H1 (cell line): ENCODE results near the gene TNS3. TPM values are rescaled to one million over a fixed set of nuclear protein-coding genes. Genes with fewer than 3 reads are reported as not detected.
"Not testable (repeated sequence)": the region's sequence is repeated elsewhere in the genome, so short reads cannot be mapped to it uniquely, and the experiment has no call there.

Source experiments
- CTCF ChIA-PET: fragments of 300-600 bp; sonication (Branson Sonifier 250); formaldehyde crosslinking; loops from one replicate; lab custom pipeline; 2021; ENCODE audit not compliant: partially characterized antibody; lab: Charles Lee
- POLR2A ChIA-PET: fragments of 300-600 bp; sonication (Branson Sonifier 250); formaldehyde crosslinking; loops from one replicate; lab custom pipeline; 2021; ENCODE audit warnings: inconsistent platforms; ENCODE audit not compliant: partially characterized antibody; lab: Charles Lee
- DNase-seq, 2 experiments: peaks; one replicate each; pipeline versions ENCODE4 v3.0.0 to v3.0.0-alpha.2; 2010 to 2022; ENCODE audit warnings: low spot score in 2 of 2, low read depth in 1 of 2, mixed read lengths in 1 of 2
- FAIRE-seq: peaks from 2 replicates; lab custom pipeline; 2011; peaks lifted over from hg19 to GRCh38; lab: Jason Lieb, UNC
- H2AFZ ChIP-seq: 2 replicates; pipeline ENCODE4 v1.8.1; 2012; ENCODE audit warnings: low read length, inconsistent platforms
- H2AK5ac ChIP-seq: 2 replicates; pipeline ENCODE4 v1.6.1; 2013; ENCODE audit warnings: low read depth, low read length
- H2BK120ac ChIP-seq: replicated peaks from 2 replicates; pipeline ENCODE3; 2013; ENCODE audit warnings: low read depth, low read length, inconsistent platforms
- H2BK12ac ChIP-seq: 2 replicates; pipeline ENCODE4 v1.6.1; 2013; ENCODE audit warnings: low read depth, low read length
- H2BK15ac ChIP-seq: 2 replicates; pipeline ENCODE4 v1.6.1; 2013; ENCODE audit warnings: low read length
- H2BK20ac ChIP-seq: 2 replicates; pipeline ENCODE4 v1.6.1; 2013; ENCODE audit warnings: low read length
- H2BK5ac ChIP-seq: 2 replicates; pipeline ENCODE4 v1.6.1; 2013; ENCODE audit warnings: low read depth, low read length
- H3K14ac ChIP-seq: 2 replicates; pipeline ENCODE4 v1.6.1; 2013; ENCODE audit warnings: inconsistent platforms; ENCODE audit not compliant: insufficient read length
- H3K18ac ChIP-seq: 2 replicates; pipeline ENCODE4 v1.6.1; 2013; ENCODE audit warnings: low read length; ENCODE audit errors: extremely low read depth
- H3K23ac ChIP-seq: 2 replicates; pipeline ENCODE4 v1.6.1; 2013; ENCODE audit warnings: inconsistent platforms; ENCODE audit not compliant: insufficient read length
- H3K23me2 ChIP-seq: 2 replicates; pipeline ENCODE4 v1.6.1; 2013; ENCODE audit warnings: low read depth, low read length
- H3K27ac ChIP-seq: 2 replicates; pipeline ENCODE4 v1.6.1; 2011; ENCODE audit warnings: low read depth, low read length, inconsistent platforms
- H3K27me3 ChIP-seq, 4 experiments: replicated peaks in 1 of 4; 1 replicate in 1 of 4; 2 replicates in 3 of 4; pipeline versions ENCODE4 v1.6.1 to v1.8.1; 2011 to 2013; ENCODE audit warnings: low read length in 3 of 4, mild to moderate bottlenecking in 3 of 4, inconsistent platforms in 2 of 4, mixed read lengths in 2 of 4, moderate library complexity in 1 of 4; ENCODE audit not compliant: control insufficient read depth in 3 of 4, insufficient read depth in 3 of 4; ENCODE audit errors: extremely low read depth in 1 of 4
- H3K36me3 ChIP-seq, 4 experiments: 2 replicates each; pipeline versions ENCODE4 v1.6.1 to v1.8.1; 2011 to 2013; ENCODE audit warnings: mild to moderate bottlenecking in 4 of 4, low read length in 3 of 4, moderate library complexity in 2 of 4, control low read depth in 1 of 4, inconsistent platforms in 1 of 4; ENCODE audit not compliant: insufficient read depth in 4 of 4, control insufficient read depth in 2 of 4
- H3K4ac ChIP-seq: replicated peaks from 2 replicates; pipeline ENCODE3; 2013; ENCODE audit warnings: low read length, low read depth, mixed read lengths, inconsistent platforms; ENCODE audit not compliant: insufficient read length
- H3K4me1 ChIP-seq, 4 experiments: replicated peaks in 1 of 4; 1 replicate in 1 of 4; 2 replicates in 3 of 4; pipeline versions ENCODE4 v1.6.1 to v1.8.1; 2011 to 2013; ENCODE audit warnings: low read length in 3 of 4, inconsistent platforms in 2 of 4, mixed read lengths in 1 of 4; ENCODE audit not compliant: insufficient read depth in 4 of 4, control insufficient read depth in 3 of 4
- H3K4me2 ChIP-seq, 2 experiments: 2 replicates each; pipeline versions ENCODE4 v1.6.1 to v1.8.1; 2011 to 2013; ENCODE audit warnings: low read depth in 2 of 2, low read length in 2 of 2, control low read depth in 1 of 2, inconsistent platforms in 1 of 2, mild to moderate bottlenecking in 1 of 2; ENCODE audit not compliant: insufficient read depth in 1 of 2
- H3K4me3 ChIP-seq, 4 experiments: fragments of 200-600, 300-600 bp in 1 of 4; sonication (generic), shearing (Covaris generic), sonication (Bioruptor Twin) in 1 of 4; 2 replicates each; pipeline versions ENCODE4 v1.5.1 to v1.8.1; 2011 to 2016; ENCODE audit warnings: low read length in 4 of 4, low read depth in 3 of 4, control low read depth in 2 of 4, inconsistent platforms in 2 of 4, mild to moderate bottlenecking in 2 of 4, mixed read lengths in 1 of 4, moderate library complexity in 1 of 4; ENCODE audit not compliant: insufficient read depth in 2 of 4; ENCODE audit errors: extremely low read depth in 1 of 4
- H3K56ac ChIP-seq: replicated peaks from 2 replicates; pipeline ENCODE3; 2013; ENCODE audit warnings: low read depth, mild to moderate bottlenecking, mixed read lengths, low read length, inconsistent platforms; ENCODE audit not compliant: insufficient read length
- H3K79me1 ChIP-seq: 2 replicates; pipeline ENCODE4 v1.6.1; 2013; ENCODE audit warnings: low read depth, low read length, control low read depth
- H3K79me2 ChIP-seq, 2 experiments: 2 replicates each; pipeline versions ENCODE4 v1.6.1 to v1.8.1; 2012 to 2013; ENCODE audit warnings: low read length in 2 of 2, mild to moderate bottlenecking in 2 of 2, inconsistent platforms in 1 of 2; ENCODE audit not compliant: insufficient read depth in 2 of 2, control insufficient read depth in 1 of 2
- H3K9ac ChIP-seq, 4 experiments: replicated peaks in 1 of 4; 1 replicate in 1 of 4; 2 replicates in 3 of 4; pipeline versions ENCODE4 v1.6.1 to v1.8.1; 2011 to 2013; ENCODE audit warnings: low read depth in 3 of 4, low read length in 3 of 4, control low read depth in 2 of 4, mild to moderate bottlenecking in 2 of 4, moderate library complexity in 2 of 4, inconsistent platforms in 1 of 4; ENCODE audit errors: extremely low read depth in 1 of 4
- H3K9me3 ChIP-seq, 2 experiments: 2 replicates each; pipeline versions ENCODE4 v1.6.1 to v1.8.1; 2012 to 2013; ENCODE audit warnings: mild to moderate bottlenecking in 2 of 2, moderate library complexity in 2 of 2, control low read depth in 1 of 2, inconsistent platforms in 1 of 2, low read depth in 1 of 2, low read length in 1 of 2, mixed read lengths in 1 of 2; ENCODE audit not compliant: insufficient read depth in 2 of 2
- H4K20me1 ChIP-seq, 2 experiments: replicated peaks in 1 of 2; 2 replicates each; pipeline versions ENCODE3 to v1.8.1; 2011 to 2013; ENCODE audit warnings: inconsistent platforms in 2 of 2, low read length in 2 of 2, mild to moderate bottlenecking in 1 of 2; ENCODE audit not compliant: insufficient read depth in 2 of 2, control insufficient read depth in 1 of 2
- H4K5ac ChIP-seq: 2 replicates; pipeline ENCODE4 v1.6.1; 2013; ENCODE audit warnings: low read length, low read depth, mixed read lengths, inconsistent platforms; ENCODE audit not compliant: insufficient read length
- H4K8ac ChIP-seq: 2 replicates; pipeline ENCODE4 v1.8.0; 2013; ENCODE audit warnings: mild to moderate bottlenecking, moderate library complexity, low read length, inconsistent platforms; ENCODE audit not compliant: insufficient read depth; ENCODE audit errors: extremely low read depth
- H4K91ac ChIP-seq: replicated peaks from 2 replicates; pipeline ENCODE3; 2013; ENCODE audit warnings: low read length, mixed read lengths, inconsistent platforms; ENCODE audit not compliant: insufficient read length
- BACH1 ChIP-seq: IDR thresholded peaks from 2 replicates; pipeline ENCODE4 v1.6.1; 2012; ENCODE audit warnings: low read length, improper control_type of control experiment
- BCL11A ChIP-seq, 2 experiments: IDR thresholded peaks; one replicate each; pipeline ENCODE4 v1.6.1; 2011; ENCODE audit warnings: low read depth in 2 of 2, low read length in 2 of 2, mild to moderate bottlenecking in 2 of 2
- FOSL1 ChIP-seq: IDR thresholded peaks from 2 replicates; pipeline ENCODE4 v1.6.1; 2011; ENCODE audit warnings: mild to moderate bottlenecking, low read depth, low read length, moderate library complexity; ENCODE audit not compliant: insufficient read depth
- MAFK ChIP-seq: IDR thresholded peaks from 2 replicates; pipeline ENCODE4 v1.6.1; 2012; ENCODE audit warnings: low read depth, mild to moderate bottlenecking, improper control_type of control experiment, low read length
- SP2 ChIP-seq: IDR thresholded peaks from 2 replicates; pipeline ENCODE4 v1.6.1; 2012; ENCODE audit warnings: mild to moderate bottlenecking, low read length, inconsistent platforms
- WGBS, 2 experiments: shearing (Covaris generic) in 1 of 2; methylation state at CpG; one replicate each; pipeline versions ENCODE4 v1.1.6 to v1.1.7; 2013 to 2015; ENCODE audit warnings: low lambda C conversion rate in 2 of 2, mixed read lengths in 2 of 2, inconsistent platforms in 1 of 2, low coverage in 1 of 2, missing lambda C conversion rate in 1 of 2; ENCODE audit not compliant: insufficient replicate concordance in 2 of 2, insufficient coverage in 1 of 2, insufficient read length in 1 of 2; ENCODE audit errors: extremely low coverage in 1 of 2, missing lambda C conversion rate in 1 of 2; 5-methylcytosine and 5-hydroxymethylcytosine counted together
- polyA plus RNA-seq, 7 experiments: library from polyadenylated mRNA; depleted of rRNA in 3 of 7; stranded (reverse) in 5 of 7; unstranded in 2 of 7; fragments of >200 nt in 5 of 7; fragments of 200-250 nt in 2 of 7; gene quantifications; 1 replicate in 5 of 7; 2 replicates in 1 of 7; 4 replicates in 1 of 7; pipeline versions ENCODE4 v1.2.1 to v1.2.3, GENCODE V29; 2011 to 2013; ENCODE audit warnings: missing spikeins in 2 of 7, mixed read lengths in 2 of 7
- total RNA-seq: library from RNA; stranded (reverse); fragmentation: NEBNext Ultra II Directional; extraction: Animal tissue kit (Norgen Biotek cat#: 25700); gene quantifications from 2 replicates; pipeline ENCODE4 v1.2.1, GENCODE V29; 2021

Gene TNS3
- total and polyA plus RNA-seq, 2 of the 8 experiments (the other 6 are each of a cell fraction or from before 2014, with no cell fraction given), result 11.9 to 24.2 TPM

GRCh38 chr7:47470567-47471357, 111.1 kb downstream of the TNS3 start (continued):
- TF ChIP-seq SP2 (no peak), MAFK (no peak), BCL11A (IDR thresholded peaks at IDR 0.05; ENCODE audit: low read depth in 2 of 2, low read length in 2 of 2) (peak in 1 of 2 experiments; percentile 34), FOSL1 (no peak), BACH1 (no peak; the same call in 1 of the 2 replicates)

GRCh38 chr7:47469846-47470245, 112.1 kb downstream of the TNS3 start:
- Histone ChIP-seq H3K27me3 (peaks cover 0 to 12% (median 0%) of the 10 kb centered on the region in 4 experiments; a peak in 2 of 7 replicates), H3K79me2 (peaks cover 7 to 10% of the 10 kb centered on the region in 2 experiments; a peak in 3 of 4 replicates), H4K20me1 (peaks cover 4 to 13% of the 10 kb centered on the region in 2 experiments), H2AK5ac (peak overlapping the region; percentile 83; the same call in 1 of the 2 replicates), H3K23me2 (peaks cover 10% of the 10 kb centered on the region), H3K4me1 (peaks cover 10 to 19% (median 17%) of the 10 kb centered on the region in 4 experiments)
- H3K79me1 ChIP-seq, H3K4me3 ChIP-seq, H2AFZ ChIP-seq, H2BK12ac ChIP-seq, H3K18ac ChIP-seq, H3K4me2 ChIP-seq, CTCF ChIA-PET, H4K91ac ChIP-seq, POLR2A ChIA-PET, H3K36me3 ChIP-seq, H2BK15ac ChIP-seq, H3K23ac ChIP-seq, H2BK120ac ChIP-seq, FAIRE-seq, H2BK5ac ChIP-seq, H4K8ac ChIP-seq, H3K9me3 ChIP-seq, H4K5ac ChIP-seq, H2BK20ac ChIP-seq, H3K9ac ChIP-seq, DNase-seq, H3K27ac ChIP-seq, H3K4ac ChIP-seq, H3K56ac ChIP-seq, H3K14ac ChIP-seq: not testable (repeated sequence)
- 82% methylated on average over 5 of the region's 5 CpGs; no CpG with 5 or more reads in 1 of the 2 experiments for WGBS, 2 experiments
